BE2C (cell line): ENCODE measurements around the gene IFT88.

Experiments
- DNase-seq: peaks from one replicate; pipeline ENCODE4 v3.0.0-alpha.2; 2020
- H3K27me3 ChIP-seq: fragments of 250-450 bp; sonication (Bioruptor Pico); 2 replicates; pipeline ENCODE4 v1.5.1; 2020; ENCODE audit warnings: mild to moderate bottlenecking
- H3K36me3 ChIP-seq: fragments of 250-450 bp; sonication (Bioruptor Pico); 2 replicates; pipeline ENCODE4 v1.5.1; 2020; ENCODE audit warnings: mild to moderate bottlenecking
- H3K4me1 ChIP-seq: fragments of 250-450 bp; sonication (Bioruptor Pico); 2 replicates; pipeline ENCODE4 v1.5.1; 2020
- H3K4me3 ChIP-seq: 2 replicates; pipeline ENCODE4 v1.5.1; 2011; ENCODE audit warnings: low read depth, low read length
- H3K9me3 ChIP-seq: fragments of 250-450 bp; sonication (Bioruptor Pico); 2 replicates; pipeline ENCODE4 v1.5.1; 2020
- CTCF ChIP-seq: IDR thresholded peaks from 2 replicates; pipeline ENCODE4 v1.5.1; 2012; ENCODE audit warnings: mild to moderate bottlenecking, low read depth, low read length

IFT88 gene

GRCh38 chr13:20701461-20701860 is 134.5 kb downstream of the IFT88 start:
- H3K27me3 ChIP-seq = peaks cover 5% of the 10 kb centered on the region
- H3K4me1 ChIP-seq = no peaks in the 10 kb centered on the region
- H3K9me3 ChIP-seq = no peaks in the 10 kb centered on the region
- no peak for TF ChIP-seq CTCF
- DNase-seq = no peak
- no peaks in the 10 kb centered on the region for H3K36me3 ChIP-seq
- H3K4me3 ChIP-seq = no peak overlapping the region

GRCh38 chr13:20702530-20702914 is 135.6 kb downstream of the IFT88 start:
- DNase-seq = no peak
- no peak for TF ChIP-seq CTCF
- Histone ChIP-seq H3K36me3 (no peaks in the 10 kb centered on the region), H3K9me3 (no peaks in the 10 kb centered on the region), H3K27me3 (peaks cover 5% of the 10 kb centered on the region), H3K4me3 (peak overlapping the region; percentile 80), H3K4me1 (no peaks in the 10 kb centered on the region)

- peak; percentile 52 for DNase-seq
These were observed 136.2 kb downstream of the IFT88 start, which contains the start of gene IL17D for GRCh38 chr13:20702915-20703779. TSS of gene IL17D (plus strand) at chr13:20703699. CDS start at chr13:20704002, 303 bp downstream.

GRCh38 chr13:20703780-20704458 is 137.0 kb downstream of the IFT88 start:
- no peaks in the 10 kb centered on the region for H3K36me3 ChIP-seq
- H3K4me1 ChIP-seq = no peaks in the 10 kb centered on the region
- peak; percentile 43 for TF ChIP-seq CTCF
- peaks cover 5% of the 10 kb centered on the region for H3K27me3 ChIP-seq
- H3K9me3 ChIP-seq = no peaks in the 10 kb centered on the region
- peak; percentile 89 for DNase-seq
- H3K4me3 ChIP-seq = peak overlapping the region; percentile 31

More at GRCh38 chr13:20702915-20703779, 136.2 kb downstream of the IFT88 start, which contains the start of gene IL17D:
- Histone ChIP-seq H3K27me3 (peaks cover 5% of the 10 kb centered on the region), H3K36me3 (no peaks in the 10 kb centered on the region), H3K4me3 (peak within 1 kb of the TSS; percentile 80), H3K9me3 (no peaks in the 10 kb centered on the region), H3K4me1 (no peaks in the 10 kb centered on the region)
- no peak for TF ChIP-seq CTCF

GRCh38 chr13:20704459-20705069 is 137.6 kb downstream of the IFT88 start:
- TF ChIP-seq CTCF = no peak
- Histone ChIP-seq H3K4me3 (no peak overlapping the region), H3K9me3 (no peaks in the 10 kb centered on the region), H3K4me1 (no peaks in the 10 kb centered on the region), H3K27me3 (peaks cover 5% of the 10 kb centered on the region), H3K36me3 (no peaks in the 10 kb centered on the region)
- DNase-seq = no peak
